Tracheal epithelial cell (primary cell): ENCODE results near the gene SNX21. TPM values are rescaled to one million over a fixed set of nuclear protein-coding genes. Genes with fewer than 3 reads are reported as not detected.

ENCODE experiments used
- total RNA-seq: library from RNA; depleted of rRNA; stranded (reverse); fragments of >200 nt; gene quantifications from 2 replicates; pipeline ENCODE4 v1.2.1, GENCODE V29; 2014

Gene SNX21
- total RNA-seq: 16.6 and 20.0 TPM in 2 replicates

GRCh38 chr20:45833030-45833882 is at the start of gene SNX21:
Gene SNX21, plus strand, starts transcription at chr20:45833799. Its CDS starts 121 bp downstream, at chr20:45833920.

GRCh38 chr20:45812157-45813005 is 21.2 kb upstream of the SNX21 start, which contains the start of gene UBE2C:
Gene UBE2C, plus strand, starts transcription at chr20:45812644. Its CDS starts 52 bp downstream, at chr20:45812696.

GRCh38 chr20:45827030-45827652 is 6.5 kb upstream of the SNX21 start, which contains the start of gene TNNC2:
Gene TNNC2, minus strand, starts transcription at chr20:45827312. Its CDS starts 64 bp downstream, at chr20:45827248.

GRCh38 chr20:45857114-45857881 is 23.7 kb downstream of the SNX21 start, which contains the start of the genes ACOT8 and ZSWIM3:
Gene ACOT8, minus strand, starts transcription at chr20:45857392. Its CDS starts 77 bp downstream, at chr20:45857315.
Gene ZSWIM3, plus strand, starts transcription at chr20:45857614. Its CDS starts 212 bp downstream, at chr20:45857826.

GRCh38 chr20:45880988-45881788 is 47.6 kb downstream of the SNX21 start, which contains the start of gene ZSWIM1:
Gene ZSWIM1, plus strand, starts transcription at chr20:45881227. Its CDS starts 1,366 bp downstream, at chr20:45882593.

GRCh38 chr20:45887346-45887715 is 53.7 kb downstream of the SNX21 start, which contains the start of gene SPATA25:
Gene SPATA25, minus strand, starts transcription at chr20:45887622. Its CDS starts 32 bp downstream, at chr20:45887590.

GRCh38 chr20:45890985-45891983 is 57.7 kb downstream of the SNX21 start, which contains the start of the genes CTSA and NEURL2:
Gene CTSA, plus strand, starts transcription at chr20:45891335. Its CDS starts 234 bp downstream, at chr20:45891569.
Gene NEURL2, minus strand, starts transcription at chr20:45891208. Its CDS starts 217 bp downstream, at chr20:45890991.

Other genes starting within 250 kb of the SNX21 start
- gene WFDC10A, start 204.1 kb upstream of the SNX21 start, total RNA-seq: not detected in 2 replicates
- gene WFDC9, start 202.5 kb upstream of the SNX21 start, total RNA-seq: not detected in 2 replicates
- not detected in 2 replicates for gene WFDC11, start 163.6 kb upstream of the SNX21 start, total RNA-seq
- gene WFDC13, start 131.8 kb upstream of the SNX21 start, total RNA-seq: not detected in 2 replicates
- gene WFDC10B, start 128.8 kb upstream of the SNX21 start, total RNA-seq: not detected in 2 replicates
- not detected in 2 replicates for gene SPINT4, start 111.5 kb upstream of the SNX21 start, total RNA-seq
- 0.48 TPM in 1 of 2 replicates, not detected in the other for gene WFDC3, start 41.9 kb upstream of the SNX21 start, total RNA-seq
- gene DNTTIP1, start 41.8 kb upstream of the SNX21 start, total RNA-seq: 8.7 and 12.3 TPM in 2 replicates
- gene UBE2C, start 21.2 kb upstream of the SNX21 start, total RNA-seq: 1.3 and 3.6 TPM in 2 replicates
- 0.43 TPM in 1 of 2 replicates, not detected in the other for gene TNNC2, start 6.5 kb upstream of the SNX21 start, total RNA-seq
- 38.6 and 42.0 TPM in 2 replicates for gene ACOT8, start 23.6 kb downstream of the SNX21 start, total RNA-seq
- 2.6 and 3.1 TPM in 2 replicates for gene ZSWIM3, start 23.8 kb downstream of the SNX21 start, total RNA-seq
- gene ZSWIM1, start 47.4 kb downstream of the SNX21 start, total RNA-seq: 2.4 and 3.4 TPM in 2 replicates
- gene SPATA25, start 53.8 kb downstream of the SNX21 start, total RNA-seq: 0.72 and 1.9 TPM in 2 replicates
- 4.5 and 5.5 TPM in 2 replicates for gene NEURL2, start 57.4 kb downstream of the SNX21 start, total RNA-seq
- 16.2 and 21.9 TPM in 2 replicates for gene CTSA, start 57.5 kb downstream of the SNX21 start, total RNA-seq
- gene PLTP, start 78.4 kb downstream of the SNX21 start, total RNA-seq: 52.9 and 81.9 TPM in 2 replicates
- 5.3 and 9.6 TPM in 2 replicates for gene PCIF1, start 100.9 kb downstream of the SNX21 start, total RNA-seq
- 8.1 and 10.4 TPM in 2 replicates for gene ZNF335, start 138.4 kb downstream of the SNX21 start, total RNA-seq
- 0.21 and 16.4 TPM in 2 replicates for gene MMP9, start 175.1 kb downstream of the SNX21 start, total RNA-seq
- gene SLC12A5, start 195.4 kb downstream of the SNX21 start, total RNA-seq: under 0.01 TPM in 1 of 2 replicates, not detected in the other